SK-N-SH (cell line): Measurements from ENCODE around the gene AK5. TPM values are rescaled to one million over a fixed set of nuclear protein-coding genes. Genes with fewer than 3 reads are reported as not detected.

ENCODE experiments used
- CTCF ChIA-PET: fragments of 300-600, 350-600 bp; formaldehyde crosslinking; extraction: SDS; loops from one replicate; lab custom pipeline; 2021; lab: Yijun Ruan, JAX
- POLR2A ChIA-PET: fragments of 350-600 bp; sonication (Branson Sonifier 250); formaldehyde crosslinking; extraction: SDS; loops from one replicate; lab custom pipeline; 2020; ENCODE audit warnings: antibody characterized with exemption, inconsistent platforms; lab: Yijun Ruan, JAX
- DNase-seq: peaks from one replicate; pipeline ENCODE4 v3.0.0; 2012
- H2AFZ ChIP-seq: fragments of 200-600 bp; sonication (generic); 2 replicates; pipeline ENCODE4 v1.8.1; 2016; ENCODE audit warnings: antibody characterized with exemption, mild to moderate bottlenecking, low read depth
- H3F3A ChIP-seq: fragments of 200-600 bp; sonication (generic); replicated peaks from 2 replicates; pipeline ENCODE3; 2016; ENCODE audit warnings: antibody characterized with exemption, mild to moderate bottlenecking; ENCODE audit not compliant: insufficient read depth
- H3K27ac ChIP-seq, 2 experiments: fragments of 200-500 bp in 1 of 2; fragments of 200-600 bp in 1 of 2; sonication (Bioruptor generic) in 1 of 2; sonication (generic), shearing (Covaris generic) in 1 of 2; 2 replicates each; pipeline versions ENCODE4 v1.5.1 to v1.6.1; 2014 to 2016; ENCODE audit warnings: low read depth in 2 of 2, inconsistent platforms in 1 of 2, low read length in 1 of 2, mild to moderate bottlenecking in 1 of 2, mixed read lengths in 1 of 2
- H3K27me3 ChIP-seq: fragments of 200-600 bp; sonication (generic), shearing (Covaris generic); 2 replicates; pipeline ENCODE4 v1.6.1; 2016; ENCODE audit warnings: mixed run types; ENCODE audit not compliant: insufficient read depth
- H3K36me3 ChIP-seq, 2 experiments: fragments of 200-500 bp in 1 of 2; fragments of 200-600 bp in 1 of 2; sonication (Bioruptor generic) in 1 of 2; sonication (generic) in 1 of 2; replicated peaks in 1 of 2; 2 replicates each; pipeline versions ENCODE3 to v1.5.1; 2014 to 2016; ENCODE audit warnings: low read length in 1 of 2, mild to moderate bottlenecking in 1 of 2; ENCODE audit not compliant: insufficient read depth in 2 of 2, control insufficient read depth in 1 of 2
- H3K4me1 ChIP-seq, 2 experiments: fragments of 200-500 bp in 1 of 2; fragments of 200-600 bp in 1 of 2; sonication (Bioruptor generic) in 1 of 2; sonication (generic), shearing (Covaris generic) in 1 of 2; 2 replicates each; pipeline versions ENCODE4 v1.5.1 to v1.6.1; 2014 to 2016; ENCODE audit warnings: low read depth in 1 of 2, low read length in 1 of 2, mixed run types in 1 of 2; ENCODE audit not compliant: insufficient read depth in 2 of 2, control insufficient read depth in 1 of 2
- H3K4me2 ChIP-seq: fragments of 200-600 bp; sonication (generic), shearing (Covaris generic); 2 replicates; pipeline ENCODE4 v1.6.1; 2017; ENCODE audit warnings: mixed run types
- H3K4me3 ChIP-seq, 2 experiments: fragments of 200-500 bp in 1 of 2; fragments of 200-600 bp in 1 of 2; sonication (Bioruptor generic) in 1 of 2; sonication (generic), shearing (Covaris generic) in 1 of 2; 2 replicates each; pipeline versions ENCODE4 v1.5.1 to v1.8.1; 2014 to 2016; ENCODE audit warnings: low read depth in 2 of 2, inconsistent platforms in 1 of 2, low read length in 1 of 2, mild to moderate bottlenecking in 1 of 2, mixed read lengths in 1 of 2, moderate library complexity in 1 of 2
- H3K79me2 ChIP-seq: fragments of 200-600 bp; sonication (generic); 2 replicates; pipeline ENCODE4 v1.8.1; 2017; ENCODE audit warnings: mild to moderate bottlenecking; ENCODE audit not compliant: insufficient read depth
- H3K9ac ChIP-seq: fragments of 200-600 bp; sonication (generic); 2 replicates; pipeline ENCODE4 v1.6.1; 2017; ENCODE audit warnings: mixed run types
- H3K9me2 ChIP-seq: fragments of 200-600 bp; sonication (generic); 2 replicates; pipeline ENCODE4 v1.6.1; 2017; ENCODE audit warnings: mixed run types
- H3K9me3 ChIP-seq: fragments of 200-600 bp; sonication (generic); 2 replicates; pipeline ENCODE4 v1.6.1; 2017; ENCODE audit warnings: mixed run types, mild to moderate bottlenecking, moderate library complexity
- H4K20me1 ChIP-seq: fragments of 200-600 bp; sonication (generic); 2 replicates; pipeline ENCODE4 v1.6.1; 2017; ENCODE audit warnings: mild to moderate bottlenecking, mixed run types; ENCODE audit not compliant: insufficient read depth
- EP300 ChIP-seq, 2 experiments: IDR thresholded peaks; 2 replicates each; pipeline versions ENCODE4 v1.4.0 to v1.6.1; 2012; ENCODE audit warnings: borderline replicate concordance in 1 of 2, low read depth in 1 of 2, low read length in 1 of 2
- FOXJ3 ChIP-seq: sonication (generic); formaldehyde crosslinking; IDR thresholded peaks from 2 replicates; pipeline ENCODE4 v1.5.1; 2020; ENCODE audit warnings: mild to moderate bottlenecking, missing genetic modification reagents
- FOXM1 ChIP-seq: IDR thresholded peaks from 2 replicates; pipeline ENCODE4 v1.4.0; 2012; ENCODE audit warnings: low read depth, mild to moderate bottlenecking
- GATA2 ChIP-seq: sonication (generic); formaldehyde crosslinking; IDR thresholded peaks from 2 replicates; pipeline ENCODE4 v1.5.0; 2020; ENCODE audit warnings: mild to moderate bottlenecking, missing genetic modification reagents
- JUND ChIP-seq: IDR thresholded peaks from 2 replicates; pipeline ENCODE4 v1.4.0; 2012
- MAX ChIP-seq: IDR thresholded peaks from 2 replicates; pipeline ENCODE4 v1.4.0; 2012; ENCODE audit warnings: low read depth
- MXI1 ChIP-seq: IDR thresholded peaks from 2 replicates; pipeline ENCODE4 v1.6.1; 2012; ENCODE audit warnings: mild to moderate bottlenecking, low read depth, low read length, improper control_type of control experiment
- NFIC ChIP-seq: IDR thresholded peaks from 2 replicates; pipeline ENCODE4 v1.4.0; 2012; ENCODE audit warnings: borderline replicate concordance
- POLR2AphosphoS5 ChIP-seq: IDR thresholded peaks from 2 replicates; pipeline ENCODE4 v1.6.1; 2012; ENCODE audit warnings: low read depth, low read length
- RCOR1 ChIP-seq: fragments of 150-350 bp; IDR thresholded peaks from 2 replicates; pipeline ENCODE4 v1.6.1; 2017; ENCODE audit warnings: antibody characterized with exemption, low read length
- REST ChIP-seq: IDR thresholded peaks from 2 replicates; pipeline ENCODE4 v1.6.1; 2012; ENCODE audit warnings: mild to moderate bottlenecking, low read depth, low read length, moderate library complexity
- SMC3 ChIP-seq: IDR thresholded peaks from 2 replicates; pipeline ENCODE4 v1.6.1; 2012; ENCODE audit warnings: low read depth, low read length, improper control_type of control experiment
- USF1 ChIP-seq: IDR thresholded peaks from 2 replicates; pipeline ENCODE4 v1.4.0; 2012; ENCODE audit warnings: low read depth, borderline replicate concordance
- YY1 ChIP-seq: IDR thresholded peaks from 2 replicates; pipeline ENCODE4 v1.4.0; 2012; ENCODE audit warnings: low read depth, mild to moderate bottlenecking
- ZBTB33 ChIP-seq: IDR thresholded peaks from 2 replicates; pipeline ENCODE4 v1.4.0; 2012; ENCODE audit warnings: low read depth, borderline replicate concordance
- WGBS: methylation state at CpG from one replicate; pipeline ENCODE4 v1.1.6; 2017; ENCODE audit warnings: low lambda C conversion rate; 5-methylcytosine and 5-hydroxymethylcytosine counted together
- polyA plus RNA-seq, 3 experiments: library from polyadenylated mRNA; depleted of rRNA; stranded (reverse); fragments of >200 nt; gene quantifications; 2 replicates each; pipeline ENCODE4 v1.2.3, GENCODE V29; 2012

The AK5 gene
- polyA plus RNA-seq, 1 of the 3 experiments (the other 2 are of a cell fraction), result 22.9 TPM

- Histone ChIP-seq H3K36me3 (peaks cover 0 to 3% of the 10 kb centered on the region in 2 experiments), H3K9me2 (no peaks in the 10 kb centered on the region), H3K27me3 (no peaks in the 10 kb centered on the region), H3F3A (no peaks in the 10 kb centered on the region), H4K20me1 (no peaks in the 10 kb centered on the region), H3K79me2 (no peaks in the 10 kb centered on the region), H3K4me1 (no peaks in the 10 kb centered on the region), H3K4me3 (no peak overlapping the region), H3K4me2 (no peak overlapping the region), H3K9ac (no peak overlapping the region), H3K27ac (no peak overlapping the region), H3K9me3 (peaks cover 19% of the 10 kb centered on the region; the same call in 1 of the 2 replicates), H2AFZ (no peak overlapping the region)
- 22% methylated on average over 1 of the region's 1 CpG for WGBS
- ChIA-PET POLR2A (no interaction called here), CTCF (no interaction called here)
- TF ChIP-seq EP300 (IDR thresholded peaks at IDR 0.05; ENCODE audit: borderline replicate concordance in 1 of 2, low read depth in 1 of 2, low read length in 1 of 2) (no peak), USF1 (no peak)
- DNase-seq, result no peak
Measured at GRCh38 chr1:77253211-77253610, 28.6 kb upstream of the AK5 start.

GRCh38 chr1:77263708-77264107, 18.1 kb upstream of the AK5 start:
- H2AFZ ChIP-seq, result no peak overlapping the region
- no peaks in the 10 kb centered on the region for H3K79me2 ChIP-seq
- DNase-seq, result no peak
- ChIA-PET CTCF (no interaction called here), POLR2A (no interaction called here)
- WGBS, result 52% methylated on average over 1 of the region's 1 CpG
- H3K9me3 ChIP-seq, result no peaks in the 10 kb centered on the region
- no peaks in the 10 kb centered on the region for H3K27me3 ChIP-seq
- no peaks in the 10 kb centered on the region for H3K9me2 ChIP-seq
- H3K4me2 ChIP-seq, result no peak overlapping the region
- no peak for TF ChIP-seq MAX
- H3K4me3 ChIP-seq, result no peak overlapping the region
- H3F3A ChIP-seq, result no peaks in the 10 kb centered on the region
- H3K4me1 ChIP-seq, result no peaks in the 10 kb centered on the region
- no peak overlapping the region for H3K27ac ChIP-seq
- no peaks in the 10 kb centered on the region for H3K36me3 ChIP-seq
- H4K20me1 ChIP-seq, result no peaks in the 10 kb centered on the region
- H3K9ac ChIP-seq, result no peak overlapping the region

- Histone ChIP-seq H3K4me3 (no peak overlapping the region), H3K79me2 (no peaks in the 10 kb centered on the region), H3K9me3 (no peaks in the 10 kb centered on the region), H3K9me2 (no peaks in the 10 kb centered on the region), H3K9ac (no peak overlapping the region), H3K27me3 (no peaks in the 10 kb centered on the region), H3K4me1 (no peaks in the 10 kb centered on the region; a peak in 1 of 4 replicates), H3K36me3 (no peaks in the 10 kb centered on the region), H3F3A (no peaks in the 10 kb centered on the region), H3K27ac (no peak overlapping the region), H3K4me2 (no peak overlapping the region), H4K20me1 (no peaks in the 10 kb centered on the region), H2AFZ (no peak overlapping the region)
- WGBS, result 100% methylated on average over 1 of the region's 1 CpG
- no peak for DNase-seq
- POLR2A ChIA-PET, result no interaction called here
- CTCF ChIA-PET, result interaction anchor here (0.7 kb wide), 1 partner anchor 268 kb away, joined by 3 read pairs; no protein-coding TSS in a partner anchor
- no peak for TF ChIP-seq SMC3
- TF ChIP-seq RCOR1, result no peak
- no peak for TF ChIP-seq MXI1
- TF ChIP-seq EP300 (IDR thresholded peaks at IDR 0.05; ENCODE audit: borderline replicate concordance in 1 of 2, low read depth in 1 of 2, low read length in 1 of 2), result no peak
- TF ChIP-seq FOXM1, result no peak
- TF ChIP-seq POLR2AphosphoS5, result no peak
- no peak for TF ChIP-seq JUND
- no peak for TF ChIP-seq NFIC
- TF ChIP-seq YY1, result no peak
- no peak for TF ChIP-seq REST
- no peak for TF ChIP-seq USF1
- no peak for TF ChIP-seq GATA2 (CRISPR knock-in tag)
- TF ChIP-seq FOXJ3, result no peak
- no peak for TF ChIP-seq ZBTB33
Measured at GRCh38 chr1:77265180-77265579, 16.6 kb upstream of the AK5 start.
